K562 (cell line): Measurements from ENCODE around the gene FGGY. TPM values are rescaled to one million over a fixed set of nuclear protein-coding genes. Genes with fewer than 3 reads are reported as not detected.

Experiments used
- ATAC-seq: fragments of 200-7000 bp; cut with Tn5 transposase; 3 replicates; pipeline ENCODE4 v1.9.1; 2020; ENCODE audit warnings: moderate library complexity
- BruUV-seq: library from RNA; stranded (reverse); fragments of 400-500 nt; replicated peaks from 2 replicates; lab custom pipeline; 2021; lab: Mats Ljungman, UMichigan
- CTCF ChIA-PET: fragments of 300-600 bp; formaldehyde crosslinking; extraction: SDS; loops from one replicate; lab custom pipeline; 2021; ENCODE audit warnings: low intra/inter-chr PET ratio; lab: Yijun Ruan, JAX
- POLR2A ChIA-PET: fragments of 300-600, 350-650 bp; sonication (Branson Sonifier 250); formaldehyde crosslinking; extraction: SDS; loops from one replicate; lab custom pipeline; 2021; ENCODE audit warnings: antibody characterized with exemption, inconsistent platforms; lab: Yijun Ruan, JAX
- DNase-seq, 4 experiments: peaks; one replicate each; pipeline versions ENCODE4 v3.0.0 to v3.0.0-alpha.2; 2011 to 2018; ENCODE audit warnings: low spot score in 3 of 4, mixed read lengths in 3 of 4; ENCODE audit errors: extremely low read depth in 1 of 4
- FAIRE-seq: peaks from 2 replicates; lab custom pipeline; 2011; peaks lifted over from hg19 to GRCh38; lab: Jason Lieb, UNC
- H2AFZ ChIP-seq: 2 replicates; pipeline ENCODE4 v1.6.0; 2011; ENCODE audit warnings: low read depth, low read length, control low read depth, inconsistent platforms
- H3K27ac ChIP-seq: fragments of 200-600 bp; 3 replicates; pipeline ENCODE4 v1.8.0; 2011; ENCODE audit warnings: low read depth, mild to moderate bottlenecking, control low read depth, inconsistent platforms, low read length, moderate library complexity, mixed read lengths; ENCODE audit errors: extremely low read depth
- H3K27me3 ChIP-seq, 2 experiments: fragments of 300-600 bp in 1 of 2; 2 replicates in 1 of 2; 3 replicates in 1 of 2; pipeline versions ENCODE4 v1.6.0 to v1.8.0; 2011; ENCODE audit warnings: inconsistent platforms in 2 of 2, low read length in 2 of 2, mild to moderate bottlenecking in 1 of 2, mixed read lengths in 1 of 2, moderate library complexity in 1 of 2; ENCODE audit not compliant: control insufficient read depth in 2 of 2, insufficient read depth in 2 of 2
- H3K36me3 ChIP-seq: fragments of 300-600 bp; 3 replicates; pipeline ENCODE4 v1.8.0; 2011; ENCODE audit warnings: mild to moderate bottlenecking, low read length, inconsistent platforms; ENCODE audit not compliant: control insufficient read depth, insufficient read depth
- H3K4me1 ChIP-seq, 2 experiments: fragments of 200-600 bp in 1 of 2; replicated peaks in 1 of 2; 2 replicates in 1 of 2; 3 replicates in 1 of 2; pipeline versions ENCODE4 v1.5.1 to v1.8.0; 2011; ENCODE audit warnings: inconsistent platforms in 2 of 2, low read length in 2 of 2, mild to moderate bottlenecking in 1 of 2, mixed read lengths in 1 of 2, moderate library complexity in 1 of 2; ENCODE audit not compliant: control insufficient read depth in 2 of 2, insufficient read depth in 2 of 2
- H3K4me2 ChIP-seq: 2 replicates; pipeline ENCODE4 v1.6.1; 2011; ENCODE audit warnings: low read length, control low read depth, inconsistent platforms, mixed read lengths; ENCODE audit not compliant: insufficient read depth
- H3K4me3 ChIP-seq: fragments of 200-600 bp; sonication (generic), shearing (Covaris generic); 2 replicates; pipeline ENCODE4 v1.5.1; 2016; ENCODE audit warnings: control low read depth, inconsistent platforms
- H3K79me2 ChIP-seq: fragments of 200-600 bp; 3 replicates; pipeline ENCODE4 v1.8.0; 2011; ENCODE audit warnings: low read length, inconsistent platforms; ENCODE audit not compliant: control insufficient read depth, insufficient read depth
- H3K9ac ChIP-seq, 2 experiments: 2 replicates each; pipeline versions ENCODE4 v1.6.0 to v1.6.1; 2011; ENCODE audit warnings: low read depth in 2 of 2, low read length in 2 of 2, control low read depth in 1 of 2, inconsistent platforms in 1 of 2, mild to moderate bottlenecking in 1 of 2, mixed read lengths in 1 of 2; ENCODE audit not compliant: insufficient read depth in 1 of 2
- H3K9me1 ChIP-seq: one replicate; pipeline ENCODE4 v1.6.0; 2011; ENCODE audit warnings: inconsistent platforms, mild to moderate bottlenecking, low read length, moderate library complexity; ENCODE audit not compliant: control insufficient read depth, insufficient read depth
- H3K9me3 ChIP-seq: replicated peaks from 2 replicates; pipeline ENCODE4 v1.5.1; 2011; ENCODE audit warnings: low read depth, low read length, inconsistent platforms; ENCODE audit not compliant: control insufficient read depth, insufficient read depth
- H4K20me1 ChIP-seq: replicated peaks from 2 replicates; pipeline ENCODE4 v1.6.1; 2011; ENCODE audit warnings: low read length, inconsistent platforms, mixed read lengths; ENCODE audit not compliant: control insufficient read depth, insufficient read depth
- C11orf30 ChIP-seq: fragments of 450-650 bp; IDR thresholded peaks from 2 replicates; pipeline ENCODE4 v1.6.1; 2016; ENCODE audit warnings: low read depth, mild to moderate bottlenecking
- HMG20A ChIP-seq: fragments of 450-650 bp; formaldehyde crosslinking; conservative IDR thresholded peaks from 2 replicates; pipeline ENCODE4 v1.4.0; 2020; ENCODE audit warnings: mild to moderate bottlenecking, mixed read lengths
- MAFF ChIP-seq: IDR thresholded peaks from 2 replicates; pipeline ENCODE4 v1.6.1; 2012; ENCODE audit warnings: low read length, improper control_type of control experiment
- SRF ChIP-seq, 2 experiments: fragments of 250-450, 450-650 bp in 1 of 2; sonication (Bioruptor Pico) in 1 of 2; sonication (generic) in 1 of 2; formaldehyde crosslinking; IDR thresholded peaks; 2 replicates each; pipeline versions ENCODE4 v1.5.0 to v1.5.1; 2020 to 2022; ENCODE audit warnings: mild to moderate bottlenecking in 1 of 2, missing genetic modification reagents in 1 of 2
- ZFX ChIP-seq: sonication (generic); formaldehyde crosslinking; IDR thresholded peaks from 2 replicates; pipeline ENCODE4 v1.8.0; 2022; ENCODE audit warnings: mild to moderate bottlenecking, missing genetic modification reagents, moderate library complexity
- ZNF316 ChIP-seq: fragments of 450-650 bp; IDR thresholded peaks from 2 replicates; pipeline ENCODE4 v1.6.1; 2016
- ZNF75A ChIP-seq: fragments of 450-650 bp; formaldehyde crosslinking; IDR thresholded peaks from 2 replicates; pipeline ENCODE4 v1.4.0; 2020; ENCODE audit warnings: mild to moderate bottlenecking
- WGBS: fragments of 100-300 bp; shearing (Covaris generic); methylation state at CpG from one replicate; pipeline ENCODE4 v1.1.6; 2016; ENCODE audit warnings: low coverage, mixed read lengths; ENCODE audit not compliant: insufficient coverage; ENCODE audit errors: missing lambda C conversion rate; 5-methylcytosine and 5-hydroxymethylcytosine counted together
- in situ Hi-C: fragments of 300-500 bp; cut with MboI; formaldehyde crosslinking; loops from 4 replicates; pipeline ENCODE4 v1.15.0; 2018; ENCODE audit warnings: inconsistent platforms, mixed read lengths
- intact Hi-C: fragments of 100-400 bp; cut with micrococcal nuclease; formaldehyde crosslinking; loops from 2 replicates; pipeline ENCODE4 v1.14.2; 2022
- polyA plus RNA-seq, 8 experiments: library from polyadenylated mRNA; depleted of rRNA in 4 of 8; stranded (reverse) in 5 of 8; unstranded in 3 of 8; fragments of >200 nt; fragmentation: Nextera tagmentation in 2 of 8; fragmentation: Illumina TruSeq in 1 of 8; extraction: Ambion mirVana in 2 of 8; extraction: Trizol in 1 of 8; gene quantifications; 2 replicates each; pipeline versions ENCODE4 v1.2.1 to v1.2.3, GENCODE V29; 2011 to 2014; ENCODE audit warnings: inconsistent platforms in 1 of 8, missing spikeins in 1 of 8
- total RNA-seq, 7 experiments: library from RNA; depleted of rRNA in 6 of 7; stranded (reverse); fragments of >200 nt in 6 of 7; fragmentation: Illumina TruSeq in 2 of 7; extraction: Trizol in 2 of 7; gene quantifications; 2 replicates each; pipeline versions ENCODE4 v1.2.1 to v1.2.3, GENCODE V29; 2011 to 2021; ENCODE audit warnings: low replicate concordance in 1 of 7

The FGGY gene
- total and polyA plus RNA-seq, 9 of the 15 experiments (the other 6 are each of a cell fraction or from before 2014, with no cell fraction given) = 9.7 to 19.2 (median 12.6) TPM

GRCh38 chr1:59315529-59316463 is 18.9 kb downstream of the FGGY start:
- FAIRE-seq = no peak
- ATAC-seq = no peak
- Histone ChIP-seq H4K20me1 (no peaks in the 10 kb centered on the region), H3K27me3 (peaks cover 0 to 7% of the 10 kb centered on the region in 2 experiments; a peak in 2 of 5 replicates), H3K9me3 (no peaks in the 10 kb centered on the region), H3K36me3 (no peaks in the 10 kb centered on the region), H3K27ac (no peak overlapping the region), H2AFZ (no peak overlapping the region), H3K9me1 (no peaks in the 10 kb centered on the region), H3K79me2 (no peaks in the 10 kb centered on the region), H3K4me1 (no peaks in the 10 kb centered on the region; a peak in 1 of 5 replicates), H3K4me3 (no peak overlapping the region), H3K4me2 (no peak overlapping the region), H3K9ac (no peak overlapping the region)
- ChIA-PET POLR2A (interaction anchor here (0.5 kb wide), 1 partner anchor 30 kb away, joined by 3 read pairs; no protein-coding TSS in a partner anchor), CTCF (no interaction called here)
- WGBS = 36% methylated on average over 7 of the region's 7 CpGs
- in situ Hi-C loops (no loop called here), intact Hi-C loops (no loop called here)
- TF ChIP-seq ZNF316 = peak; percentile 24; the same call in 1 of the 2 replicates
- TF ChIP-seq MAFF = 0 out of 2 replicates have a peak, but pooled peaks have one; percentile 20
- TF ChIP-seq HMG20A (CRISPR knock-in tag) = no peak
- TF ChIP-seq C11orf30 = peak; percentile 20; the same call in 1 of the 2 replicates
- no peak for TF ChIP-seq ZFX (CRISPR knock-in tag)
- no peak for TF ChIP-seq ZNF75A
- TF ChIP-seq SRF (CRISPR knock-in tag; IDR thresholded peaks at IDR 0.05) = no peak
- DNase-seq = no peak
- BruUV-seq = no TSS peak
